Left hindlimb (tissue), 1 donor: ENCODE results near the gene UACA.
"Not testable (repeated sequence)": the region's sequence is repeated elsewhere in the genome, so short reads cannot be mapped to it uniquely, and the experiment has no call there.

Source experiments
- DNase-seq: peaks from one replicate; pipeline ENCODE4 v3.0.0-alpha.2; 2018

The UACA gene

DNA sequence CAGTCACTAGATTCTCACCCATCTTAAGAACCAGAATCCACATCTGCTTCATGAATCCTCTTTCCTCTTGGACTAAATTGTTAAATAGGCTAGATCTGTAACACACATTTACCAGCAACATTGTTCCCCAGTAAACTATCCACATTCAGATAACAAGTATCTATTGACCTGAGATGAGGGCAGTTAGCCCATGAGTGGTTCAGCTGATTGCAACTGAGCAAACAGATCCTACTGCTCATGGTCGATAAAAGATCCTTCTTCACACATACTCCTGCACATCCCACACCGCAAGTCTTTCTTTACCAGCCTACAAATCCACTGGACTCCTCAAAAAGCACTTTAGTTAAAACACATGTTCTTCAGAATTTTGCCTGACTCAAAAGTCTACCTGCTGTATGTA is 59.2 kb downstream of the UACA start:
- no peak for DNase-seq

DNA sequence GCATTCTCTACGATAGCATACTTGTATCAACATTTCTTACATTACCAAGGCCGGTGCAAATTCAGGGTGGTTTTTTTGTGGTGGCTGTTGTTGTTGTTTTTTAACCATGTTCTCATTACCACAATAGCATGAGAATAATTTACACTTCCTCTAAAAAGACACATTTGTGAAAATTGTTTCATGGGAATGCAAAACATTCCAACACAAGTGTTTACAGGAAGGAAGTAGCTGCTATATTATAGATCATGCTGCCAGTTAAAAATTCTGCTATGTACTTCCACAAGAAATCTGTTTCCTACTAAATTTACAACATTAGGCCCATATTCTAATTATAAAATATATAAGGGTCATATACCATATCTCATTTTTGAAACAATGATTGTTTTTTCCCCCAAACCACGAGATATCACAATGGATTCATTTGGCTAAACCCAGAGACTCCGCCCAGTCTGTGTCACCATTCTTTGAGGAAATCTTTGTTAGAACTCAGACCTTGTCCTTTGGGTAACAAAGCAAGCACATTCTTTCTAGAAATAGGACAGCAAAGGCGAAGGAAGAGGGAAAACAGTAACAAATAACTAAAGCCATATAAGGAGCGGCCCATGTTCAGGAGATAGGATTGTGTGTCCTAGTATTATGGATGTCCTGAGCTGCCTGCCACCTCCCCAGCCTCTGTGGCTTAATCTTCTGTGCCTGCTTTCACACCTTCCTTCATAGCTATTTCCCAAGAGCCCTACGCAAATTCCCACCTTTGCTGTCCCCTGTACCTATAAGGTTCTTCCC is 60.1 kb downstream of the UACA start:
- no peak for DNase-seq

DNA sequence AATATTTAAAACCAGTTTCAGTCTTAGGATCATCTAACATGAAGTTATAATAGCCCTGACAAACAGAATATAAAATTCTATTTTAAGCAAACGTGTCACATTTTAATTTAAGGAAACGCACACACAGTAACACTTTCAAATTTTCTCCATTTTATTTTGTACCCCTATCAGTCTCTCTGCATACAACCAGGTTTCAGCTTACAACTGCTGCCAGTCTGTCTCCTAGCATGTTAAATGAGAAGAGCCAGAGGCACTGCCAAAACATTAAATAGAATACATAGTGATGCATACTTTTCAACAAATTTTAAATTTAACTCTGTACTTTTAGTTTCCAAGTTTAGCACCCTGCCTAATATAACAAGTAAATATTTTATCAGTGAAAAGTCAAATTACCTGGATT is 60.8 kb downstream of the UACA start:
- DNase-seq, result no peak

DNA sequence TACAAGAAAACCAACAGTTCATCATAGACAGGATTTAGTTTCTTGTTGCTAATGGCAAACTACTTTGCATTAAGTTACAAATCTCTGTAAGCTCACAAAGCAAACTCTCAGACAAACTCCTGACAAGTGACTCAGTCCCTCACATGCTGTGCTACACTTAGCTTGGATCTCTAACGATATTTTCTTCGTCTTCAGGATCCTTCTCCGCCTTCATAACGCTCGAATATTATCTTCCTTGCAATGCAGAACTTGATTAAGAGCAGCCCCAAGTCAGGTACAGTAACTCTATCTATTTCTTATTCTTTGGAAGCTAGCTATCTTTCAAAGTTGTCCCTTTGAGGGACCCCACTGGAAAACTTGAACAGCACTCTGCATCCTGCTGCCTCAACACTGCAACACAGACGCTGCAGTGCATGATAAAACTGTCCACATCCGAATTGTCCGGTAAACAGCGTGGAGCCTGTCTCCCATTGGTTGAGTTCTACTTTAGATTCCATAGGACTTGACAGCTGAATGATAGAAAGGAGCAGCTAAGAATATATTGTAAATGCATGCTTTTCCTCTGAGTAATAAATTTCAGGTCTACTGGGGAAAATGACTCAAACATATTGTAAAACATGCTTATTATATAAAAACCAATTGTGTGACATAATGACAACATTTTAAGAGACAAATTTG is 61.3 kb downstream of the UACA start:
- DNase-seq, result peak; percentile 47

DNA sequence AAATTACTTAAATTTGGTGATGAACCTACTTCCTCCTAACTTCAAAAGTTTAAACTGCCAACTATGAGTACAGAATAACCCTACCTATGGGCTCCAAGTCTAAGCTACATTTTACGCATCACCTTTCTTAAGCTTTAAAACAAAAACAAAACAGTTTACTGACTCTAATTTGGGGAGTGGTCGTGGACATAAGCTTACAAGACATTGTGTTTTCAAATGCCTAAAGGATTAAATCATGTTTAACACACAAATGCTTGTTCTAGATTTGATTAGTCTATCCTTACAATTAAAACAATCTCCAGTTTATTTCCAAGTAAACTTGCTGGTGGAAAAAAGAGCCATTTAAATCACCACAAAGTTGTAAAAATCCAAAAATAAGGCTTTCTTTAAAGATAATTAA is 62.2 kb downstream of the UACA start:
- no peak for DNase-seq

DNA sequence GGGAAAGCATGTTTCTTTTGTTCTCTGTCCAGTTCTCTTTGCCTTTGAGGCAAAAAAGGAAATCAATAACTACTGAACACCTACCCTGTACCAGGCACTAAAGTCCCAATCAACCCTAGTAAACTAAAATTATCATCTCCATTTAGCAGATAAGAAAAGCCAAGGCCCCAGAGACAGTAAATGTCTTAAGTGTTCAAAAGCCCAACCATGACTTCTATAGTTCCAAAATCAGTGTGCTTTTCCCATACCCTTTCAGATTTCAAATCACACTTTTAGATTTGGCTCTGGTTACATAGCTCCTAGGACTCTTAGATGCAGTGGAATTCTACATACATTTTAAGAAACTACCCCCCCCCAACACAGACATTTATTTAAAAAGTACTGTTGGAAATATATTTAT is 63.5 kb downstream of the UACA start:
- DNase-seq, result no peak

DNA sequence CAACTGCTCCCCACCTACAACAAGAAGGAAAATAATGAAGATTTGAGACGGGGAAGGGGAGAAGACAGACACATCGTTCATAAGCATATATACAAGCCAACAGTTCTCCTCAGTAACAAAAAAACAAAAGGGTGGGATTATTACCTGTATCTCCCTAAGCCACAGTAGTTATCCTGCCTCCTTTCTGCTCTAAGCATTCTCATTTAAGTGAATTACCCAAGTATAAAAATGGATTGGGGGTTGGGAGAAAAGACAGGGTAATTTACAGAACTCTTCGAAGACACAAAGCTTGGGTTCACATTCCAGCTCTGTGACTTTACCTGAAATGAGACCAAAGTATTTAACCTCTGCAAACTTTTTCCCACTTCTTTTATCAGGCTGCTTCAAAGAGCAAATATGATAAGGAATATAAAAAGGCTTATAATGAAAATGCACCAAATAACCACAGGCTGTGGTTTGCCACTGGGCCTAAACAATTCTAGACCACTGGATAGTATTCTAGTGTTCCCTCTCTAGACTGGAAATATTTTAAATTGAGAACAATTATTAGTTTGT is 64.4 kb downstream of the UACA start:
- no peak for DNase-seq

DNA sequence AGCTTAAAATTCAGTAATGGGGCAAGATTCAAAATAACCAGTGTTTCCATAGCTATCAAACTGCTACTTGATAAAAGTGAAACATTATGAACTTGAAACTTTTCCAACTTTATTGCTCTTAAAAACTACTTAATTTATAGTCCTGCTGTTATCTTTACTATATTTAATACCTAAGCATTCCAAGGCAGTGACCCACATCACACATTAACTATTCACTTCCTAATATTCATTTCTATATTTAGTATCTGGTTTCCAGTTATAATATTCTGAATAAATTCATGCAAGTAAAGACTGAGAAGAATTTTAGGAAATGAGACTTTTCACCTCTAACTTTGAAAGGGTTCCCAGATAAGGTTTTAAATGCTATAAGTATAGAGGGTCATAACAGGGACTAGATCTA is 64.9 kb downstream of the UACA start:
- no peak for DNase-seq

DNA sequence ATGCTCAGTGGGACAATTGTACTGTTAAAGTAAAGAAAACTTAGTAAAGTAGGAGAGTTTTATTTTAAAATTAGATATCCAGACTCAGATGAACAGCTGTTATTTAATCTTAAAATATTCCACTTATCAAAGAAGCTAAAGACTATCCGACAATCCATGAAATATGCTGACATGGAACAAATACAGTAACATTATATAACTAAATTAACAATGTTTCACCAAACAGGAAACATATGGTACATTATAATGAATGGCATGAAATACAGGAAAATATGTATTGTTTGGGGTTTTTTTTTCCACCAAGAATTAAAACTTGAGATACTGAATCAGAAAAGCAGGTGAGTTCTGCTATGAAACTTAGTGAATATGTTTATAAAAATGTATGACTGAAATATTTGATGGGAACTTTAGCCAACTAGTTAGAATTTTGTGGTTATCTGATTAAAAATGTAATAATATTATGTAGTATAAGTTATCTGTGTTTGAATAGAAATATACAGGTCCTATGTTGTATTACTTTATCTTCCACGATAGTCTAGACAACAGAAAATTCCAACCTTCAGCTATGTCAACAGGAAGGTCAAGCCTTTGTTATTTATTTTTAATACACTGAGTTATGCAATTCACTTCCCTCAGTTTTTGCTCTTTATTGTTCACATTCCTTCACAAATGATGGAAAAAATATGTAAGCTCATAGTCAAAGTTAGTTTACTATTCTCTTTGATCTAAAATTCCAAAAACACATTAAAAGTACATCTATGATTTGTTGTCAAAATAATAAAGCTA is 72.7 kb downstream of the UACA start:
- no peak for DNase-seq

DNA sequence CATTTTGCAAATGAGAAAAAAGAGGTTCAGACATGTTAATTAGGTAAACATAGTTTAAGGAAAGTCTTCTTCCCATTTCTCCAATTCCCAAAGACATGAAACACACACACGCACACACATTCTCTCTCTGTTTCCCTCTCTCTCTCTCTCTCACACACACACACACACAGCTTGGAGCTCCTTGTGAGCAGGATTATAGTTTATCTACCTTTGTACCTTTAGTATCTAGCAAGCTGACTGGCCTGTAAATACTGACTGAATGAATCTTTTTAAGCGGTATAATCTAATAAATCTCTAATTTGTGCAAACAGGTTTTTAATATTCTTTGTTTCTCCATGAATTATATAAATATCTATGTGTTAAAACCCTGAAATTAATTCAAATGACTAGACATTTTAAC is 73.3 kb downstream of the UACA start:
- no peak for DNase-seq

DNA sequence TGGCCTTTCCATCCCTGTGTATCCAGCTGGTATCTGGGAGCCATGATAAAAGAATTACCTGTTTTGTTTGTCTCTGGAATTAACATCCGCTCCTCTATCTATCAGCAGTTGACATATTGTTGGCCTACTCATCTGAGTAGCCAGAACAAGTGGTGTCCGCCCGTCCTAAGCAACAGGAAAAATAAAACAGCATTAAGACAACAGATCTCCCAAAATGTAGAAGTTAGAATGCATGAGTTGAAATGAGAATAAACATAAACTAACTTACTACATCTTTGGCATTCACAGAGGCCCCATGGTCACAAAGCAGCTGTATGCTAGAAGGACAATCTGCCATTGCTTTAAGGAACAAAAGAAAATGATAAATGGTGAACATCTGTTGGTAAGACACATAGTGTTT is 75.9 kb downstream of the UACA start:
- DNase-seq, result no peak

DNA sequence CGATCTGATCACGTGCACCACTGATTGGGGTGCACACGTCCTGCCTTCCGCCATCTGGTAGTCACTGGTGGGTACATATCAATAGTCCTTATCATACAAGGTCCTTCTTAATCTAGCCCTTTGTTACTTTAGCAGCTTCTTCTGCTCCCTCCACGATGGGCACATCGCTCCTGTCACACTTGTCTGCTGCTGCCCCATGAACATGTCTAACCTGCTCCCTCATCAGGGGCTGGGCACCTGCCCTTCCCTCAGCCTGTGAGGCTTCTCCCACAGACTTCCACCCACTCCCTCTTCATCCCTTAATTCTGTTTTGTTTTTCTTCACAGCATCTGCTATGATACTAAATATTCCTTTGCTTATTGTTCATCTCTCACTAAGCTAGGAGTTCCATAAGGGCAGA is 82.5 kb downstream of the UACA start:
- no peak for DNase-seq

DNA sequence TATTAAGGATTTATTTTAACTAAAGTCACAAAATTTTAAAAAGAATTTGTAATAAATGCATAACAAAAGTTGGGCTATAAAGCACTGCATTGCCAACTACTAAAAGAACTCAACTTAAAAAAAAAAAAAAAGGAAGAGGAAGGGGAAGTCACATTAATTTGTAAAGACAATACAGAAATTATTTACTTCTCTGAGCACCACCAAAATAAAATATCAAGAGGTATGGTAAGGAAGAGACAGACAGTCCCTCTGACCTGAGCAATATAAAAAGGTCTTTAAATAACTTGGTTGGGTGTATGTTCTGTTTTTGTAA is 83.5 kb downstream of the UACA start:
- no peak for DNase-seq

DNA sequence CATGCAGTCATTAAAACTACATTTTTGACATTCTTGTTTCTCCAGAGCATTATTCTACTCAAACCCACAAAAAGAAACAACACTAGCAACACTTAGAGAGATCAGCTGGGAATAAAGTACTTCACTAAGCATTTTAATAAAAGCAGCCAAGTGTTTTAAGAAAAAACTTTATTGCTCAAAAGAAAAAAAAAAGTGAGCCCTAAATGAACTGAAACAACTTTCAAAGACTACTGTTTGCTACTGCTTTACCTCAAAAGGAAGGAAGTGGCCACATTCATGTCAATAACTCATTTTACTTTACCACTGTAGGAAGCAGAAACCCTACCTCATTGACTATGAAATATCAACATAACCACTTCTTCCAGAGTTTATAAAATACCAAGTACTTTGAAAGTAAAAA is 91.3 kb downstream of the UACA start:
- no peak for DNase-seq

DNA sequence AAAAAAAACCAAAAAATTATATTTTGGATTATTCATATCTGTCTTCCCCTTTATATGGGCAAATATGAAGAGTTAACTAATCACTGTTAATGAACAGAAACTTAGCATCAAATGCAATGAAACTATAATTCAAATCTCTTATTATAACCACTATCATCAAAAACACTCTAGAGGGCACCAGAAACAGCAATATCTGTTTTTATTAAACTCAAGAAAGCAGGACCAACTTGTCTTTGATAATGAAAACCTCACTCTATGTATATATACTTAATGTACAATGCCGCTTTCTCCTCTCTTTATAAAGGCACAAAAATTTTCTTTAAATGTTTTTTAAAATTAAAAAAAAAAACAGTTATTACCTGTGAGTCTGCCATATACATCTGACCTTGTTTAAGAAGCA is 92.7 kb downstream of the UACA start:
- DNase-seq, result no peak

DNA sequence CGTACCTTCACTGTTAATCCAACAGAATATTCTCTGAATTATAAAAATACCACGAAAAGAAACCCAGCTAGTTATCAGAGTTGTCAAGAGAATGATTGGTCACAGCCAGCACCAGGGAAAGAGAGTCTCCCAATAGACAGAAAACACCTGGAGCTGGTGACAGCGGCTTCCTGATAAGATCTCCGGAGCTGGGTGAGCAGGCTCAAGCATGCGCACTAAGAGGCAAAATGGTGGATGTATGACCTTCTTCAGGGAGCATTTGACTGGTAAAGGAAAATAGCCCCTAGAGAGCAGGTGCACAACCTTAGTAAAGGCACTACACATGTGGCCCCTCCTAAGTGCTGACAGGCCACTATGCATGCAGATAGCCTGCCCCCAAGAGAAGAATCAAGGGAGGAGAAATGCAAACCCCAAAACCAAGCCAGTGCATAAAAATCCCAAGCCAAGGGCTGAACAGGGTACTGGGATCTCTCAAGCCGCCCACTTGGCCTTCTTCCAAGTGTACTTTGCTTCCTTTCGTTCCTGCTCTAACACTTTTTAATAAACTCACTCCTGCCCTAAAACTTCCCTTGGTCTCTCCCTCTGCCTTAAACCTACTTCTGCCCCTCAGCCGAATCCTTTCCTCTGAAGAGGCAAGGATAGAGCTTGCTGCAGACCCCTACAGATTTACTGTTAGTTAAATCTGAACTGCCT is 93.2 kb downstream of the UACA start:
- no peak for DNase-seq

DNA sequence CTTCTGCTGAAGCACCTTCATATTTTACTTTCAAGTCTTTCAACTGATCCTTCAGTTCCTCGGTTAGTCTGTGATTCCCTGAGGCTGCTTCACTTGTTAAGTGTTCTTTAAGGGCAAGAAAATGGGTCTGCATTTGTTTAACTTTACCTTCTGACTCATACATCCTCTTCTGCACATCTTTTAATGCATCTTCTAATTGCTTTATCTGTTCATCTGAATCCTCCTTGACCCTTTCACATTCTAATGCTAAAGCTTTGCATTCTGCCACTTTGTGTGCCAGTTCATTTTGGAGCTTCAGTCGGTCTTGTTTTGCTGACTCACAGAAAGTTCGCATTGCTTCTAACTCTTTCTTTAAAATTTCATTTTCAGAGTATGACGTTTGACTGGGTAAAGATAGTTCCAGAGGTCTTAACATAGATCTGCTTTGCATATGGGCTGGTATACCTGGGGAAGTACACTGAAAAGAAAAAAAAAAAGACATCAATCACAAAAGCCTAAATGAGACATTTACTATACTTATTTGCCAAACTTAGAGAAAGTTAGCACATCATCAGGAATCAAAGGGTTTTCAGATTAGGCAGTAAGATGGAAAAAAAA is 94.3 kb downstream of the UACA start:
- no peak for DNase-seq

DNA sequence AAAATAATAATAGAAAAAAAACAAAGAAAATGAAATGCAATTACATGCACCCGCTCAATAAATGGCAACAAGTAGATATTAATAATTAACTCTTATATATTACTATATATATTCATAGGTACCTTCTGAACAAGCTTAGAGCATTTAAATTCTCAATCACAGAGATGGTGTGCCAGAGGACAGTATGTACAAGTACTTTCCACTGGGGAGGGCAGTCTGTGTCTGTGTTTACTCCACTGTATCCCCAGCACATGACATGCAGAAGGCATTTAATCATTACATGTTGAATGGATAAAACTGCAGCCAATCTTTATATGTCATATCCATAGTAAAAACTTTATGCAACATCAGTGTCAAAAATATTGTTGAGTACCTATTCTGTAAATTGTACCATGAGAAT is 97.8 kb downstream of the UACA start:
- DNase-seq, result no peak

DNA sequence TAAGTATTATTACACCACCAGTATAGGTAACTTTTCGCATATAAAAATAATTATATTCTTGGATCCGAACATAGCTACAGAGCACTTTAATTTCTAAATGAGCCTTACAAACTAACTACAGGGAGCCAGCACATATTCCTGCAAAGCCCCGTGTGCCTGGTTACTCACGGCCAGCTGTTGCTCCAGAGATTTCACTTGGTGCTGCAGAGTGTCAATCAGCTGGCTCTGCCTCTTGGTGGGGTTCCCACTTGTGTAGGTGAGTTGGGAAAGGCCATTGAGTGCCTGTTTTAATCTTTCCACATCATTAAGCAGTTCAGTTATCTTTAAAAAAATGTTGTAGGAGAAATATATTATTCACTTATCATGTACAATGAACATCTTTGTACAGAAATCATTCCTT is 98.9 kb downstream of the UACA start:
- DNase-seq, result no peak

DNA sequence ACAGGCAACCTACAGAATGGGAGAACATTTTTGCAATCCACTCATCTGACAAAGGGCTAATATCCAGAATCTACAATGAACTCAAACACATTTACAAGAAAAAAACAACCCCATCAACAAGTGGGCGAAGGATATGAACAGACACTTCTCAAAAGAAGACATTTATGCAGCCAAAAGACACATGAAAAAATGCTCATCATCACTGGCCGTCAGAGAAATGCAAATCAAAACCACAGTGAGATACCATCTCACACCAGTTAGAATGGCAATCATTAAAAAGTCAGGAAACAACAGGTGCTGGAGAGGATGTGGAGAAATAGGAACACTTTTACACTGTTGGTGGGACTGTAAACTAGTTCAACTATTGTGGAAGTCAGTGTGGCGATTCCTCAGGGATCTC is 100.3 kb downstream of the UACA start:
- not testable (repeated sequence) for DNase-seq

DNA sequence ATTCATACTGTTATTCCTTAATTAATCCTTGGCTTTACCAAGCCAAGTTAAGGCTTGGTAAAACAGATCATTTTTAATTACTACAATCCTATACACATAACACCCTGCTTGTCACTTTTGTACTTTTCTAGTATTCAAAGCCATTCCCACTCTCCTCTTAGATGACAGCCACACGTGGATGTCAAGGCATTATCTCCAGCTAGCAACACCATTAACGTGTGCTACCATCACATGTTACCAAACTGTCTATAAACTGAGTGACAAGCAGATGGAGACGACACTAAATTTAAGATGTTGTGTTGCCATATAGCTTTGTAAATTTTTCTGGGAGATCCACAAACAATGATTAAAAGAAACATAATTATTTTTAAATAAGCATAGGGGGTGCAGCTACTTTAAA is 103.7 kb downstream of the UACA start:
- DNase-seq, result no peak

DNA sequence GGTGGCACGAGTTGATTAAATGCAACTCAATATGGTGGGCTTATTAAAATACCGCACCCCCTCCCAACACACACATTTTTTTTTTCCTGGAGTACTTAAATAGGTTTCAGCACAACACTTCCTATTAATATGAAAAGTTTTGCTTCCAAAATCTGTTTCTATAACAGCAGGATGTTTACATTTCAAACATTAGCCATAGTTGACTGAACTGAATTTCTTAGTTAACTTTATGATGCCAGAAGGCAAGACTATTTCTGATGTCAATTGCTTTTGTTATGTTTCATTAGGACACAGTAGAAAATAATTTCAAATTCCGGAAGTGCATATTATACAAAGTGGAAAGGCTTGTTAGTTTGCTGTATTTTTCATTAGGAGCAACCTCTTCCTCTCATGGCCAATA is 104.7 kb downstream of the UACA start:
- DNase-seq, result no peak

DNA sequence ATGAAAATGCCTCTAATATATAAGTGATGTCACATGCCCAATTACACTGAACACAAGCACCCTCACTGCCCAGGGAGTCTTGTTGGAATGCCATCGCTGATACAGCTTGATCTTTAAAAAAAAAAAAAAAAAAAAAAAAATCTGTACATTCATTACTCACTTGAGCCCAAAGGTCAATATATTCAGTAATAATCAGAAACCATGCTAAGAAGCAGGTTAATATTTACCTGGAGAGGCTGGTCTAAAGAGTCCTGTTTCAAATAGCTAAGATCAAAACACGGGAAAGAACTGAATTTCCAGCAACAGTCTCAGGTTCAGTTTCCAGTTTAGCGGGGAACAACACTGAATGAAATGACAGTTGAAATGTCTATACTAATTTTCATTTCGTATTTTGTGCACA is 109.9 kb downstream of the UACA start:
- no peak for DNase-seq
